Esophagus muscularis mucosa (tissue), 3 donors: ENCODE data around the gene MGAT5B.

Source experiments
- CTCF ChIP-seq, 3 experiments: fragments of 200-600 bp in 2 of 3; fragments of 450-650 bp in 1 of 3; sonication (generic) in 2 of 3; IDR thresholded peaks; one replicate each; pipeline ENCODE4 v1.5.1; 2017 to 2019; ENCODE audit warnings: antibody characterized with exemption in 3 of 3, mild to moderate bottlenecking in 2 of 3, moderate library complexity in 1 of 3
- POLR2AphosphoS5 ChIP-seq, 2 donors: sonication (generic); formaldehyde crosslinking; IDR thresholded peaks; one replicate each; pipeline ENCODE4 v1.6.1; 2017; ENCODE audit warnings: antibody characterized with exemption in 2 of 2

- TF ChIP-seq CTCF (IDR thresholded peaks at IDR 0.05) = no peak
- TF ChIP-seq POLR2AphosphoS5 (IDR thresholded peaks at IDR 0.05) = no peak
Observed at GRCh38 chr17:76947771-76948170, 79.6 kb downstream of the MGAT5B start.
